Measurements from ENCODE around the gene EPHA6. TPM values are rescaled to one million over a fixed set of nuclear protein-coding genes. Genes with fewer than 3 reads are reported as not detected.
"Not testable (repeated sequence)": the region's sequence is repeated elsewhere in the genome, so short reads cannot be mapped to it uniquely, and the experiment has no call there.

Gene EPHA6
- total RNA-seq, 2 donors from 2014 or later: not detected

DNA sequence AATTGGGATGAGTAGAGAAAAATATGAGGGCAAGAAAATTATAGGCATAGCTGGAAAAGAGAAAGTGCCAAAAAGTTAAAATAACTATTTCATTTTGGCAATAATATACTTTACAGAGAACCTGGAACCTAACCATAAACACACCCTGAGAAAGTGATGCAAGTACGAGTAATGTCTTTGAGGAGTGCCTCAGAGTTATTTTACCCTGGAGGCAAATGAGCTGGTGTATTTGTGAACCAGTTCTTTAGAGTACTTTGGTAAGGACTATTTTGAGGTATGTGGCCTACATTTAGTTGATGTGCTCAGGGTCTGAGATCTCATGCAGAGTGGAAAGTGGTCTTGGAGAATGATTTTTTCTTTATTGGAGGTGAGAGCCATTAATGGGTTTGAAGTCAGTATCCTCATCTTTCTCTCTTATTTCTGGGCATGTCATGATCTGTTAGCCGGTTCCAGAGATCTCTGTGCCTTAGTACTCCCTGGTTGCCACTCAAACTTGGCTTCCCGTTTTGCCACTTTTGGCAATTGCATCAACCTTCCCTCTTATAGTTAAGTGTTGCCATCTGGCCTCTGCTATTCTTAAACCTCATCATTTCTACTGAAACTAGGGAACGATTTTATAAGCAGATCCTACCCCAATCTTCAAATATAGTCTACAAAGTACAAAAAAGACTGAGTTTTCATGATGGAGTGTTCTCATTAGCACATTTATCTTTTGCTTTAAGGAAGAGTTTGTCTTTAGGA lies 145.7 kb downstream of the EPHA6 start:
- no peak for ATAC-seq (replicated peaks in 1 of 2)
- DNase-seq: no peak
- Mint-ChIP-seq H3K27ac (no peak overlapping the region), H3K27me3 (ENCODE audit: low read depth) (no peaks in the 10 kb centered on the region), H3K36me3 (ENCODE audit: insufficient read depth in 2 of 2) (no peaks in the 10 kb centered on the region), H3K4me1 (ENCODE audit: low read depth) (no peaks in the 10 kb centered on the region), H3K9me3 (peaks cover 3 to 5% of the 10 kb centered on the region in 2 donors), H3K4me3 (no peak overlapping the region)

DNA sequence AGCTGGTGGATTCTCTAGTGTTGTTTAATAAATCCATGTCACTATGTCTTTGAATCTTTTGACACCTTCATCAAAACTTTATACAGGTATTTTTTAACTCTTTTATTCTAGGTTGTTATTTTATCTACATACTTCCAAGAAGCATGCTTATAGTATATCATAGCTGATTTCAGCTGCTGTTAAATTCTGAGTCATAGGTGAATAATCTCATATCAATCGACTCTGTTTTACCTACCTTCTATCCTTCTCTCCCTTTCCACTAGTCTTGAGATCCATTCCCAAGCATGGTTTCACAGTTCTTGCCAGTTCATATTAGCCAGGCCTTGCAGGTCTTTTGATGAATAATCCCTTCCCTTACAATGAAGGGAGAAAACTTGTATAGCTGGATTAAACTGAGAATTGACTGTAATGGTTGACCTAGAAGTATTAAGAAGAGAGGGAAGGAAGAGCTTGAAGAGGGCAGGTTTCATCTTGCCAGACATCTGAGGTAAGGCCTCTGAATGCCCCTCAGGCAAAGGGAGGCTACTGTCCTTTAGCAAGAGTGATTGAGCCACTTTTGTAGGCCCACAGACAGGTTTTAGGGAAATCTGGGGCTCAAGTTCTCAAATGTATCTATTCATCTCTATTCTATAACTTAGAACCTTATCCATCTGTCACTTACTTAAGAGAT lies 146.4 kb downstream of the EPHA6 start:
- peaks cover 3 to 5% of the 10 kb centered on the region in 2 donors for H3K9me3 Mint-ChIP-seq
- ATAC-seq (replicated peaks in 1 of 2) (no peak), DNase-seq (no peak)
- H3K4me1 Mint-ChIP-seq (ENCODE audit: low read depth): no peaks in the 10 kb centered on the region
- H3K27ac Mint-ChIP-seq: no peak overlapping the region
- H3K27me3 Mint-ChIP-seq (ENCODE audit: low read depth): no peaks in the 10 kb centered on the region
- no peak overlapping the region for H3K4me3 Mint-ChIP-seq
- H3K36me3 Mint-ChIP-seq (ENCODE audit: insufficient read depth in 2 of 2): no peaks in the 10 kb centered on the region

DNA sequence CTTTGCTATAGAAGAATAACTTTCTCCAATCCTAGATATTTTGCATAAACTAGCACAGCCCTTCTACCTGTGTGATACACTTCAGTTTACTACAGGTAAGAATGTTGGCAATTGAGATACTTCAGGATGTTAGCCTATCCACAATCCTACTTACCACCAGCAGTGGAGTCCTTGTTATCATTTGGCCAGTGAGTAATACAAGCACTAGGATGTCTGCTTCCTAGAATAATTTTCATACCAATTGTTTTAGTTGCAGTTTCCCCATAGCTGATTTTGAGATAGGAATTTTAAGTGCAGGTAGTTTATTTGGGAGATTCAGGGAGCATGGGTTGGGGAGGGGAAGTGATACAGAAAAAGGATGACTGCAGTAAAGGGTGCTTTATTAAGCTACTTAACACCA lies 147.2 kb downstream of the EPHA6 start:
- Mint-ChIP-seq H3K27ac (no peak overlapping the region), H3K4me1 (ENCODE audit: low read depth) (no peaks in the 10 kb centered on the region)
- DNase-seq: no peak

DNA sequence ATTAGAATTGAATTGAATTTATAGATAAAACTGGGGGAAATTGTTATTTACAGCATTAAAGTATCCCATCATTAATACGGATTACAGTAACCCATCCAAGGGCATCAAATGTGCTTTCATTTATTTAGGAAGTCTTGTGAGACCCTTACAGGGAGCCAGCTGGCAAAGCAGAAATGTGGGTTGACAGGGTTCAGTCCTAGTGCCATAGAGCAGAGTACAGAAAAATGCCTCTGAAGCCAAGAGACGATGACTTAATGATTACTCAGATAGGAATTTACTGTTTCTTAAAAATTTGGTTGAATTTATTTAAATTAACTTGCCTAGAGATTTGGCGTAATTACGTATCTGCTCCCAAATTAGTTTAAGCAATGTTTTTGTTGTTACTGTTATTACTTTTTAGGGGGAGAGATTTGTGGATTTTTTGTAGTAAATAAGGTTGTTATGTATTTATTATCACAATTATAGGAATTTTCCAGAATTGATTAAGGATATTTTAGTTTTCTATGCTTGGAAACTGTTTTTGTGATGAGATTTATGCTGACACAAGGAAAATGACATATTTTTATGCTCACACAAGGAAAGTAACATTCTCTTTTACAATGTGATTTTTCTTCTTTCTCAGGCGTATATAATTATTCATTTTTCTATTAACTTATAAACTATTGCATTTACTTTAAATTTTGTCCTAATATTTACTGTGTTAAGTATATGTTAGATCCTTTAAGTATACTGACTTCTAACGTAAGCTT lies 152.0 kb downstream of the EPHA6 start:
- peaks cover 3 to 4% of the 10 kb centered on the region in 2 donors for H3K9me3 Mint-ChIP-seq
- H3K36me3 Mint-ChIP-seq (ENCODE audit: insufficient read depth in 2 of 2): no peaks in the 10 kb centered on the region
- no peaks in the 10 kb centered on the region for H3K4me1 Mint-ChIP-seq (ENCODE audit: low read depth)
- no peaks in the 10 kb centered on the region for H3K27me3 Mint-ChIP-seq (ENCODE audit: low read depth)
- DNase-seq (no peak), ATAC-seq (replicated peaks in 1 of 2) (no peak)
- no peak overlapping the region for H3K4me3 Mint-ChIP-seq
- H3K27ac Mint-ChIP-seq: no peak overlapping the region

More for the DNA sequence above, 147.2 kb downstream of the EPHA6 start:
- Mint-ChIP-seq H3K4me3 (no peak overlapping the region), H3K9me3 (peaks cover 3 to 5% of the 10 kb centered on the region in 2 donors), H3K36me3 (ENCODE audit: insufficient read depth in 2 of 2) (no peaks in the 10 kb centered on the region), H3K27me3 (ENCODE audit: low read depth) (no peaks in the 10 kb centered on the region)
- ATAC-seq (replicated peaks in 1 of 2): no peak

DNA sequence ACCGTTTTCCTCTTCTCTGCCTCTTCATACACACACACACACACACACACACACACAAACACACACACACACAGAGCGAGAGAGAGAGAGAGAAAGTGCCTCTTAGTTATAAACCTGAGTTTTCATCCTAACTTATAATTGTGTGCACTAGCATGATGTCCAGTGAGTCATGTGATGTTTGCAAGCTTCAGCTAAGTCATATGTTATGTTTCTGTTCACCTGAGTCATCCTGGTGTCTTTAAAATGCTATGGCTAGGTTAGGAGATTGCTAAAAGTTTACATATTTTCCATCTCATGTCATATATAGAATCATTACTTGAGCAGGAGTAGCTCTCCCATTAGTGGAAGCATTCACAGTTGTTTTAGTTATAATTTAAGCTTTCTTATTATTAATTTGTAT lies 155.8 kb downstream of the EPHA6 start:
- Mint-ChIP-seq H3K27me3 (ENCODE audit: low read depth) (no peaks in the 10 kb centered on the region), H3K36me3 (ENCODE audit: insufficient read depth in 2 of 2) (no peaks in the 10 kb centered on the region), H3K4me1 (ENCODE audit: low read depth) (no peaks in the 10 kb centered on the region), H3K4me3 (no peak overlapping the region), H3K9me3 (peaks cover 0 to 1% of the 10 kb centered on the region in 2 donors), H3K27ac (no peak overlapping the region)
- DNase-seq: no peak
- ATAC-seq (replicated peaks in 1 of 2): no peak

DNA sequence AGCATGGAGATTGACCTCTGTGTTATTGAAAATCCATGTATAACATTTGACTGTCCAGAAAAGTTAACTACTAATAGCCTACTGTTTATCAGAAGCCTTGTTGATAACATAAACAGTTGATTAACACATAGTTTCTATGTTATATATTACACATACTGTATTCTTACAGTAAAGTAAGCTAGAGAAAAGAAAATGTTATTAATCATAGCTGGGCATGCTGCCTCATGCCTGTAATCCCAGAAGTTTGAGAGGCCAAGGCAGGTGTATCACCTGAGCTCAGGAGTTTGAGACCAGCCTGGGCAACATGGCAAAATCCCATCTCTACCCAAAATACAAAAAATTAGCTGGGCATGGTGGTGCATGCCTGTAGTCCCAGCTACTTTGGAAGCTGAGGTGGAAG lies 163.3 kb downstream of the EPHA6 start:
- no peaks in the 10 kb centered on the region for H3K27me3 Mint-ChIP-seq (ENCODE audit: low read depth)
- peaks cover 0 to 6% of the 10 kb centered on the region in 2 donors for H3K9me3 Mint-ChIP-seq
- H3K27ac Mint-ChIP-seq: no peak overlapping the region

DNA sequence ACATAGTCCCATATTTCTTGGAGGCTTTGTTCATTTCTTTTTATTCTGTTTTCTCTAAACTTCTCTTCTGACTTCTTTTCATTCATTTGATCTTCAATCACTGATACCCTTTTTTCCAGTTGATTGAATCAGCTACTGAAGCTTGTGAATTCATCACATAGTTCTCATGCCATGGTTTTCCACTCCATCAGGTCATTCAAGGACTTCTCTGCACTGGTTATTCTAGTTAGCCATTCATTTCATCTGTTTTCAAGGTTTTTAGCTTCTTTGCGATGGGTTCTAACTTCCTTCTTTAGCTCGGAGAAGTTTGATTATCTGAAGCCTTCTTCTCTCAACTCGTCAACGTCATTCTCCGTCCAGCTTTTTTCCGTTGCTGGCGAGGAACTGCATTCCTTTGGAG lies 169.3 kb downstream of the EPHA6 start:
- ATAC-seq (replicated peaks in 1 of 2); H3K4me1 Mint-ChIP-seq (ENCODE audit: low read depth); DNase-seq; H3K27ac Mint-ChIP-seq; H3K9me3 Mint-ChIP-seq; H3K4me3 Mint-ChIP-seq; H3K36me3 Mint-ChIP-seq (ENCODE audit: insufficient read depth in 2 of 2); H3K27me3 Mint-ChIP-seq (ENCODE audit: low read depth): not testable (repeated sequence)

More for the DNA sequence above, 163.3 kb downstream of the EPHA6 start:
- no peaks in the 10 kb centered on the region for H3K36me3 Mint-ChIP-seq (ENCODE audit: insufficient read depth in 2 of 2)
- no peaks in the 10 kb centered on the region for H3K4me1 Mint-ChIP-seq (ENCODE audit: low read depth)
- ATAC-seq (replicated peaks in 1 of 2): no peak
- no peak overlapping the region for H3K4me3 Mint-ChIP-seq
- no peak for DNase-seq

DNA sequence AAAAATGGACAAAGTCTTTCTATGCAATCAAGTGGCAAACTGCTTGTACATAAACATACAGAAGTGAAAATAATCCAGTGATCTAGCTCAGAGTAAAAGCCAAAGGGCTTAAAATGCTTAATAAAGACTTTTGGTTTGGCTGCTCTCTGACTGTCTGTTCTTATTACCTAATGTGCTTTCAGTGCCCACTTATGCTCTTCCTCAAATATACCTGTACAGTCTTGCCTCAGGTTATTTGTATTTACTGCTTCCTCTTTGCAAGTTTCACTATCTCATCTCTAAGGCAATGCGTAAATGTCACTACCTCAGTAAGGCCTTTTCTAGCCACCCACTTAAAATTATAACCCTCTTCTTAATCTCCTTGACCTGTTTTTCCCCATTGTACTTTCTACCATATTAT lies 171.8 kb downstream of the EPHA6 start:
- no peak overlapping the region for H3K4me3 Mint-ChIP-seq
- ATAC-seq (replicated peaks in 1 of 2) (no peak), DNase-seq (no peak)
- no peaks in the 10 kb centered on the region for H3K4me1 Mint-ChIP-seq (ENCODE audit: low read depth)
- no peak overlapping the region for H3K27ac Mint-ChIP-seq
- H3K9me3 Mint-ChIP-seq: peaks cover 0 to 4% of the 10 kb centered on the region in 2 donors
- H3K36me3 Mint-ChIP-seq (ENCODE audit: insufficient read depth in 2 of 2): no peaks in the 10 kb centered on the region
- no peaks in the 10 kb centered on the region for H3K27me3 Mint-ChIP-seq (ENCODE audit: low read depth)

DNA sequence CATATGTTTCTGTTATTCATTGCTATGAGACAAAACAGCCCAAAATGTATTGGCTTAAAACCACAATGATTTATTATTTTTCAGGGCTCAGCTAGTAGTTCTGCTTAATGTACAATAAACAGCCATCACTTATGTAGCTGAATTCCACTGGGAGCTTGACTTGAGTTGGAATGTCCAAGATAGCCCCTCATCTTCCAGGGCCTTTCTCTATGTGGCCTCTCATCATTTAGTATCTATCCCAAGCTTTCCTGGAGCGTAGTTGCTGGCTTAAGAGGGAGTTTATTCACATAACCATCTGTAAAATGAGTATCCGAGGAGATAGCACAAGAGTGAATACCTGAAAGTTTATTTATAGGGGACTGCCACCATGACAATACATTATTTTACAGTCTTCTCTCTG lies 176.8 kb downstream of the EPHA6 start:
- Mint-ChIP-seq H3K9me3 (peaks cover 0 to 3% of the 10 kb centered on the region in 2 donors), H3K4me3 (no peak overlapping the region), H3K27me3 (ENCODE audit: low read depth) (no peaks in the 10 kb centered on the region), H3K4me1 (ENCODE audit: low read depth) (no peaks in the 10 kb centered on the region), H3K36me3 (ENCODE audit: insufficient read depth in 2 of 2) (no peaks in the 10 kb centered on the region), H3K27ac (no peak overlapping the region)
- DNase-seq (no peak), ATAC-seq (replicated peaks in 1 of 2) (no peak)

DNA sequence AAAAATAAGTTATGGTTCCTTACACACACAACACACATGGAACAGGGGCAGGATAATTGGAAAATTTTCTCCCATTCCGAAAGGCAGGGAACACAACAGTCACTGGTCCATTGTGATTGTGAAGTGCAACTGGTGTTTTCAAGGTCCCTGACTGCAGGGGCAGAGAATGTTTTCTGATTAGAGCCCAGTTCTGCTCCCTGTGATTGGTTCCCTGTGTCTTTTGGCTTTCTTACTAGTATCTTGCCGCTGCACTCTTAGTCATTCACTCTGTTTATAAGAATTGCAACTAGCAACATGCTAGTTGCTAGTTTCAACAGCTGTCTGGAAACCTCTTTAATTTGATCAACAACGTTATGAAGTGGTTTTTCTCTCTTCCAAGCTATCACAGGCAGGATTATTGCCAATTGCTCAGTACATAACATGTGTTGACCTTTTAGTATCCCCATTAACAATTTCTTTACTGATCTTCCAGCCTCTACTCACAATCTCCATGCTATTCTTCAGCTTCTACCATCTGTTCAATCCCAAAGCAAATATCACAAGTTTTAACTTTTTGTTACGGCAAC lies 177.5 kb downstream of the EPHA6 start:
- no peaks in the 10 kb centered on the region for H3K36me3 Mint-ChIP-seq (ENCODE audit: insufficient read depth in 2 of 2)
- no peak overlapping the region for H3K4me3 Mint-ChIP-seq
- no peaks in the 10 kb centered on the region for H3K4me1 Mint-ChIP-seq (ENCODE audit: low read depth)
- no peaks in the 10 kb centered on the region for H3K27me3 Mint-ChIP-seq (ENCODE audit: low read depth)
- ATAC-seq (replicated peaks in 1 of 2) (no peak), DNase-seq (no peak)
- H3K9me3 Mint-ChIP-seq: peaks cover 0 to 4% of the 10 kb centered on the region in 2 donors
- H3K27ac Mint-ChIP-seq: no peak overlapping the region

DNA sequence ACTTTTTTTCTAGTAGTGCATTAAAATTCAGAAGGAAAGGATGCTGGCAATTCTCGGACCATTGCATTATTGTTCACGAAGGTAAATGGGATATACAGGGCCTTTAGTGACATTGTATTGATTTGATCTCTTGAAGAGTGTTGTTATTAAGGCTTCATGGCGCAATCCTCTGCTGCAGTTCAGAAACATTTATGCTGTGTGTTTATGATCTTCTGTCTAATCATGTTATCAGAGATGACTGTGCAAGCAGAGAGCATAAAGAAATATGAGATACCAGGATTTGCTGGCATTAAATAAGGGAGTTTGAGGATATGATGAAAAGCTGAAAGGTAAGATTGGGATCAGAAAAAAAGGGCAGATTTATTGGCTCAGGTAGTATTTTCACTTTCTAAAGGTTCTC lies 180.6 kb downstream of the EPHA6 start:
- DNase-seq (no peak), ATAC-seq (replicated peaks in 1 of 2) (no peak)
- Mint-ChIP-seq H3K4me1 (ENCODE audit: low read depth) (no peaks in the 10 kb centered on the region), H3K9me3 (peaks cover 0 to 4% of the 10 kb centered on the region in 2 donors), H3K27me3 (ENCODE audit: low read depth) (no peaks in the 10 kb centered on the region), H3K27ac (no peak overlapping the region), H3K4me3 (no peak overlapping the region), H3K36me3 (ENCODE audit: insufficient read depth in 2 of 2) (no peaks in the 10 kb centered on the region)

DNA sequence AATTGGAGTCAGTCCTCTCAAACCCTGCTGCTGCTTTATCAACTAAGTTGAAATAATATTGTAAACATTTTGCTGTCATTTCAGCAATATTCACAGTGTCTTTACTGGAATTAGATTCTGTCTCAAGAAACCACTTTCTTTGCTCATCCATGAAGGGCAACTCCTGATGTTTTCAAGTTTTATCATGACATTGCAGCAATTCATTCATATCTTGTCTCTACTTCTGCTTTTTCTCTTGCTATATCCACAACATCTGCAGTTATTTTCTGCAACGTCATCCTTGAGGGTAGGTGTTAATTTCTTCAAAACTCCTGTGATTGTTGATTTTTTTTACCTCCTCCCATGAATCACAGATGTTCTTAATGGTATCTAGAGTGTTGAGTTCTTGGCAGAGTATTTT lies 181.6 kb downstream of the EPHA6 start:
- Mint-ChIP-seq H3K4me1 (ENCODE audit: low read depth) (no peaks in the 10 kb centered on the region), H3K27me3 (ENCODE audit: low read depth) (no peaks in the 10 kb centered on the region), H3K9me3 (peaks cover 0 to 4% of the 10 kb centered on the region in 2 donors), H3K36me3 (ENCODE audit: insufficient read depth in 2 of 2) (no peaks in the 10 kb centered on the region), H3K4me3 (no peak overlapping the region), H3K27ac (no peak overlapping the region)
- DNase-seq: no peak
- no peak for ATAC-seq (replicated peaks in 1 of 2)

DNA sequence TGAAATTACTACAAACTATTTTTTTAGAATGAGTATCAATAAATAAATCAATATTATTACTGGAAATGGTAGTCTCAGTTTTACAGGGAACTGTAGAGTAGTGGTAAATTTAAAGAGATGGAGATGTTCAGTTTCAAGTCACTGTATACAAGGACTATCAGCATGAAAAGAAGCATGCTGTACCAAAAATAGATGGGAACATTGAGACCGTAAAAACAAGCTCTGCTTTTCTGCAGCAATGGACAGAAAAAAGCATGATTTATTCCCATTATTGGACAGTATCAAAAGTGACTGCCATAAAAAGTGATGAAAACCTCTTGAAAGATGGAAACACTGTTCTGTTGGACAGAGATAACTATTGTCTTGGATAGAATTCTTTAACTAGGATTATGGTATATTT lies 187.2 kb downstream of the EPHA6 start:
- ATAC-seq (replicated peaks in 1 of 2): no peak
- Mint-ChIP-seq H3K27me3 (ENCODE audit: low read depth) (no peaks in the 10 kb centered on the region), H3K4me3 (no peak overlapping the region), H3K9me3 (peaks cover 6 to 8% of the 10 kb centered on the region in 2 donors), H3K4me1 (ENCODE audit: low read depth) (no peaks in the 10 kb centered on the region), H3K27ac (no peak overlapping the region), H3K36me3 (ENCODE audit: insufficient read depth in 2 of 2) (peaks cover 0 to 1% of the 10 kb centered on the region in 2 donors)
- no peak for DNase-seq
